ENCODE results near the gene BID. TPM values are rescaled to one million over a fixed set of nuclear protein-coding genes. Genes with fewer than 3 reads are reported as not detected.

Gene BID
- total and polyA plus RNA-seq, 2 donors from 2014 or later = 10.6 to 12.5 TPM

- Histone ChIP-seq H3K9me3 (ENCODE audit: control insufficient read depth in 2 of 3, insufficient read depth in 1 of 3, low read length in 3 of 3) (no peaks in the 10 kb centered on the region), H3K27ac (ENCODE audit: low read depth in 2 of 2, low read length in 2 of 2) (no peak overlapping the region), H3K36me3 (ENCODE audit: control insufficient read depth in 2 of 3, insufficient read depth in 3 of 3, low read length in 3 of 3) (peaks cover 0 to 5% (median 4%) of the 10 kb centered on the region in 3 donors), H3K27me3 (ENCODE audit: control insufficient read depth, insufficient read depth, low read length) (no peaks in the 10 kb centered on the region), H3K9ac (ENCODE audit: low read length in 3 of 3) (no peak overlapping the region), H3K4me3 (ENCODE audit: low read length in 3 of 3) (no peak overlapping the region), H3K4me1 (ENCODE audit: control insufficient read depth in 2 of 3, insufficient read depth in 2 of 3, low read depth in 1 of 3, low read length in 3 of 3) (no peaks in the 10 kb centered on the region)
- FAIRE-seq = no peak
- no peak for DNase-seq
- intact Hi-C loops (cut with DNase I) = no loop called here
- no peak for TF ChIP-seq CTCF (IDR thresholded peaks at IDR 0.05; ENCODE audit: borderline replicate concordance, extremely low read depth, insufficient read depth)
These were observed 13.6 kb upstream of the BID start for GRCh38 chr22:17787716-17788330.

DNA sequence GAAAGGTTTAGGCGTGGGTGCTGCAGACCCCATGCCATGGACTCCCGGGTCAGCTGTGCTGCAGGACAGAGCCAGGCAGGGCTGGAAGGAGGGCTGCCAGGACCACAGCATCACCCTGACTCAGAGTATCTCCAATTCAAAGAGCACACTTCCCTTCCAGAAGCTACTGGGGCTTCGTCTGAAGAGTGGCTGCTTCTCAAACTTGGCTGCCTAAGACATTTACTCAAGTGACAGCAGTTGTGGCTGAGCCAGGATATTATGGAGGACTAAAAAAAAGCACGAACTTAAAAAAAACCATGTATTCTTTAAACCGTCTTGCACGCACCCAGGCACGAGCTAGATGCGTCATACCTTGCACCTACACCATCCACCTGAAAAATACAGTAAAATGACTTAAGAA is 13.0 kb upstream of the BID start:
- intact Hi-C loops (cut with DNase I) = no loop called here
- Histone ChIP-seq H3K36me3 (ENCODE audit: control insufficient read depth in 2 of 3, insufficient read depth in 3 of 3, low read length in 3 of 3) (peaks cover 0 to 4% (median 4%) of the 10 kb centered on the region in 3 donors), H3K9ac (ENCODE audit: low read length in 3 of 3) (no peak overlapping the region), H3K9me3 (ENCODE audit: control insufficient read depth in 2 of 3, insufficient read depth in 1 of 3, low read length in 3 of 3) (no peaks in the 10 kb centered on the region), H3K27ac (ENCODE audit: low read depth in 2 of 2, low read length in 2 of 2) (peak overlapping the region; percentile 1 to 23), H3K27me3 (ENCODE audit: control insufficient read depth, insufficient read depth, low read length) (no peaks in the 10 kb centered on the region), H3K4me3 (ENCODE audit: low read length in 3 of 3) (no peak overlapping the region), H3K4me1 (ENCODE audit: control insufficient read depth in 2 of 3, insufficient read depth in 2 of 3, low read depth in 1 of 3, low read length in 3 of 3) (no peaks in the 10 kb centered on the region)
- FAIRE-seq (no peak), DNase-seq (no peak)
- TF ChIP-seq CTCF (IDR thresholded peaks at IDR 0.05; ENCODE audit: borderline replicate concordance, extremely low read depth, insufficient read depth) = no peak

- Histone ChIP-seq H3K9me3 (ENCODE audit: control insufficient read depth in 2 of 3, insufficient read depth in 1 of 3, low read length in 3 of 3) (no peaks in the 10 kb centered on the region), H3K27me3 (ENCODE audit: control insufficient read depth, insufficient read depth, low read length) (no peaks in the 10 kb centered on the region), H3K4me3 (ENCODE audit: low read length in 3 of 3) (no peak overlapping the region), H3K4me1 (ENCODE audit: control insufficient read depth in 2 of 3, insufficient read depth in 2 of 3, low read depth in 1 of 3, low read length in 3 of 3) (no peaks in the 10 kb centered on the region), H3K9ac (ENCODE audit: low read length in 3 of 3) (no peak overlapping the region), H3K36me3 (ENCODE audit: control insufficient read depth in 2 of 3, insufficient read depth in 3 of 3, low read length in 3 of 3) (peaks cover 0 to 4% (median 4%) of the 10 kb centered on the region in 3 donors), H3K27ac (ENCODE audit: low read depth in 2 of 2, low read length in 2 of 2) (peak overlapping the region; percentile 1 to 23)
- TF ChIP-seq CTCF (IDR thresholded peaks at IDR 0.05; ENCODE audit: borderline replicate concordance, extremely low read depth, insufficient read depth) = no peak
- no peak for FAIRE-seq
- DNase-seq = peak in 3 of 5 donors; percentile 47 to 85 (median 55)
- intact Hi-C loops (cut with DNase I) = no loop called here
These were observed 12.3 kb upstream of the BID start for GRCh38 chr22:17786435-17787161.
